SK-N-SH treated with all-trans-retinoic acid at 6 μM for 48 hours (cell line): Measurements from ENCODE around the gene ADORA3.

Experiments
- ATAC-seq: fragments of 200-7000 bp; cut with Tn5 transposase; 3 replicates; pipeline ENCODE4 v1.9.1; 2020; ENCODE audit warnings: mild to moderate bottlenecking, moderate library complexity
- ARNTL ChIP-seq: fragments of 450-650 bp; formaldehyde crosslinking; IDR thresholded peaks from 2 replicates; pipeline ENCODE4 v1.5.0; 2020; ENCODE audit warnings: low read depth, mild to moderate bottlenecking, moderate library complexity, borderline replicate concordance
- BACH2 ChIP-seq: fragments of 250-450 bp; sonication (Bioruptor Pico); IDR thresholded peaks from 2 replicates; pipeline ENCODE4 v1.9.0; 2021; ENCODE audit warnings: mild to moderate bottlenecking, borderline replicate concordance
- CSDC2 ChIP-seq: fragments of 250-450 bp; sonication (Bioruptor Pico); IDR thresholded peaks from 2 replicates; pipeline ENCODE4 v1.5.0; 2020; ENCODE audit warnings: mild to moderate bottlenecking, moderate library complexity
- ISL1 ChIP-seq: fragments of 250-450 bp; sonication (Bioruptor Pico); IDR thresholded peaks from 2 replicates; pipeline ENCODE4 v2.1.2; 2022; ENCODE audit warnings: mild to moderate bottlenecking, moderate library complexity
- OSR1 ChIP-seq: fragments of 250-450 bp; sonication (Bioruptor Pico); IDR thresholded peaks from 2 replicates; pipeline ENCODE4 v1.8.0; 2022; ENCODE audit warnings: moderate library complexity, mild to moderate bottlenecking, inconsistent platforms
- POU6F1 ChIP-seq: fragments of 250-450 bp; sonication (Bioruptor Pico); IDR thresholded peaks from 2 replicates; pipeline ENCODE4 v1.8.0; 2021; ENCODE audit warnings: low read depth, mild to moderate bottlenecking, moderate library complexity, borderline replicate concordance
- PPARA ChIP-seq: fragments of 250-450 bp; sonication (Bioruptor Pico); IDR thresholded peaks from 2 replicates; pipeline ENCODE4 v1.5.0; 2020; ENCODE audit warnings: mild to moderate bottlenecking, borderline replicate concordance
- SNAI2 ChIP-seq: fragments of 250-450 bp; sonication (Bioruptor Pico); IDR thresholded peaks from 2 replicates; pipeline ENCODE4 v1.5.0; 2020; ENCODE audit warnings: mild to moderate bottlenecking, moderate library complexity
- TCF4 ChIP-seq: fragments of 250-450 bp; sonication (Bioruptor Pico); IDR thresholded peaks from 2 replicates; pipeline ENCODE4 v1.8.0; 2021; ENCODE audit warnings: mild to moderate bottlenecking, moderate library complexity, borderline replicate concordance
- TOX ChIP-seq: fragments of 250-450 bp; sonication (Bioruptor Pico); IDR thresholded peaks from 2 replicates; pipeline ENCODE4 v1.8.0; 2021; ENCODE audit warnings: mild to moderate bottlenecking, moderate library complexity, borderline replicate concordance
- TSHZ2 ChIP-seq: fragments of 250-450 bp; sonication (Bioruptor Pico); IDR thresholded peaks from 2 replicates; pipeline ENCODE4 v1.5.0; 2020; ENCODE audit warnings: mild to moderate bottlenecking, moderate library complexity
- ZNF565 ChIP-seq: fragments of 450-650 bp; formaldehyde crosslinking; conservative IDR thresholded peaks from 2 replicates; pipeline ENCODE4 v1.5.0; 2020; ENCODE audit warnings: low read depth, mild to moderate bottlenecking, moderate library complexity
- ZNF8 ChIP-seq: fragments of 450-650 bp; formaldehyde crosslinking; IDR thresholded peaks from 2 replicates; pipeline ENCODE4 v1.5.0; 2020; ENCODE audit warnings: mild to moderate bottlenecking, moderate library complexity
- TF ChIP-seq, protein P1 (sequence below): fragments of 250-450 bp; sonication (Bioruptor Pico); IDR thresholded peaks from 2 replicates; pipeline ENCODE4 v1.8.0; 2020; ENCODE audit warnings: mild to moderate bottlenecking, moderate library complexity, borderline replicate concordance
- TF ChIP-seq, protein P2 (sequence below): fragments of 250-450 bp; sonication (Bioruptor Pico); IDR thresholded peaks from 2 replicates; pipeline ENCODE4 v1.5.1; 2020; ENCODE audit warnings: low read depth, mild to moderate bottlenecking, moderate library complexity

ADORA3 gene

GRCh38 chr1:111513410-111514020 is 10.1 kb upstream of the ADORA3 start:
- TF ChIP-seq SNAI2 (no peak), TOX (CRISPR knock-in tag) (no peak), PPARA (CRISPR knock-in tag) (no peak), ZNF565 (CRISPR knock-in tag) (no peak), POU6F1 (no peak), TCF4 (no peak), ARNTL (CRISPR knock-in tag) (no peak), ZNF8 (CRISPR knock-in tag) (no peak), ISL1 (CRISPR knock-in tag) (no peak), TSHZ2 (CRISPR knock-in tag) (no peak)
- TF ChIP-seq, protein P1, sequence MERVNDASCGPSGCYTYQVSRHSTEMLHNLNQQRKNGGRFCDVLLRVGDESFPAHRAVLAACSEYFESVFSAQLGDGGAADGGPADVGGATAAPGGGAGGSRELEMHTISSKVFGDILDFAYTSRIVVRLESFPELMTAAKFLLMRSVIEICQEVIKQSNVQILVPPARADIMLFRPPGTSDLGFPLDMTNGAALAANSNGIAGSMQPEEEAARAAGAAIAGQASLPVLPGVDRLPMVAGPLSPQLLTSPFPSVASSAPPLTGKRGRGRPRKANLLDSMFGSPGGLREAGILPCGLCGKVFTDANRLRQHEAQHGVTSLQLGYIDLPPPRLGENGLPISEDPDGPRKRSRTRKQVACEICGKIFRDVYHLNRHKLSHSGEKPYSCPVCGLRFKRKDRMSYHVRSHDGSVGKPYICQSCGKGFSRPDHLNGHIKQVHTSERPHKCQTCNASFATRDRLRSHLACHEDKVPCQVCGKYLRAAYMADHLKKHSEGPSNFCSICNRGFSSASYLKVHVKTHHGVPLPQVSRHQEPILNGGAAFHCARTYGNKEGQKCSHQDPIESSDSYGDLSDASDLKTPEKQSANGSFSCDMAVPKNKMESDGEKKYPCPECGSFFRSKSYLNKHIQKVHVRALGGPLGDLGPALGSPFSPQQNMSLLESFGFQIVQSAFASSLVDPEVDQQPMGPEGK (CRISPR knock-in tag) = no peak
- TF ChIP-seq, protein P2, sequence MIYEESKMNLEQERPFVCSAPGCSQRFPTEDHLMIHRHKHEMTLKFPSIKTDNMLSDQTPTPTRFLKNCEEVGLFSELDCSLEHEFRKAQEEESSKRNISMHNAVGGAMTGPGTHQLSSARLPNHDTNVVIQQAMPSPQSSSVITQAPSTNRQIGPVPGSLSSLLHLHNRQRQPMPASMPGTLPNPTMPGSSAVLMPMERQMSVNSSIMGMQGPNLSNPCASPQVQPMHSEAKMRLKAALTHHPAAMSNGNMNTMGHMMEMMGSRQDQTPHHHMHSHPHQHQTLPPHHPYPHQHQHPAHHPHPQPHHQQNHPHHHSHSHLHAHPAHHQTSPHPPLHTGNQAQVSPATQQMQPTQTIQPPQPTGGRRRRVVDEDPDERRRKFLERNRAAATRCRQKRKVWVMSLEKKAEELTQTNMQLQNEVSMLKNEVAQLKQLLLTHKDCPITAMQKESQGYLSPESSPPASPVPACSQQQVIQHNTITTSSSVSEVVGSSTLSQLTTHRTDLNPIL (CRISPR knock-in tag) = no peak
- ATAC-seq = no peak

DNA sequence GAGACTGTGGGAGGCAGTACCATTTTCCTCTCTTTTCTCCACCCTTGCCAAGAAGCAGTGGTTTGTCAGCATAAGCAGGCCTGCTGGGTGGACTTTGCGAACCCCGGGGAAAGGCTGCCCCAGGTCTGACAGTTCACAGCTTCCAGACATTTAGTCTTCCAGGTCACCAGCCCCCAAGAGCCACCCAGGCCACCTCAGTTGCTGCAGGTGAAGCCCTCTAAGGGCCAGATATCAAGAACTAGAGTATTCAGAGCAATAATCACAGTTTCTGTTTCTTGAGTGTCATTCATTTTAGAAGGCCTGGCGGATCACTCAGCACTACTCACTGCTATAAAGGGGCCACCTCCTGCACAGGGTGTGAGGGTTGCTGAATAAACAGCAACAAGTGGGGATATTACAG is 9.5 kb upstream of the ADORA3 start:
- TF ChIP-seq BACH2 (CRISPR knock-in tag) (no peak), PPARA (CRISPR knock-in tag) (no peak), ZNF8 (CRISPR knock-in tag) (no peak), ARNTL (CRISPR knock-in tag) (no peak), TSHZ2 (CRISPR knock-in tag) (no peak), OSR1 (CRISPR knock-in tag) (no peak), CSDC2 (CRISPR knock-in tag) (no peak), POU6F1 (no peak)
- ATAC-seq = no peak
